ENCODE measurements around the gene C8A. TPM values are rescaled to one million over a fixed set of nuclear protein-coding genes. Genes with fewer than 3 reads are reported as not detected.

Gene C8A
- not detected in 2 replicates for total RNA-seq

GRCh38 chr1:56854521-56855099 is at the start of gene C8A:
C8A (plus strand) TSS chr1:56854797; CDS start chr1:56854902, 105 bp downstream.

DNA sequence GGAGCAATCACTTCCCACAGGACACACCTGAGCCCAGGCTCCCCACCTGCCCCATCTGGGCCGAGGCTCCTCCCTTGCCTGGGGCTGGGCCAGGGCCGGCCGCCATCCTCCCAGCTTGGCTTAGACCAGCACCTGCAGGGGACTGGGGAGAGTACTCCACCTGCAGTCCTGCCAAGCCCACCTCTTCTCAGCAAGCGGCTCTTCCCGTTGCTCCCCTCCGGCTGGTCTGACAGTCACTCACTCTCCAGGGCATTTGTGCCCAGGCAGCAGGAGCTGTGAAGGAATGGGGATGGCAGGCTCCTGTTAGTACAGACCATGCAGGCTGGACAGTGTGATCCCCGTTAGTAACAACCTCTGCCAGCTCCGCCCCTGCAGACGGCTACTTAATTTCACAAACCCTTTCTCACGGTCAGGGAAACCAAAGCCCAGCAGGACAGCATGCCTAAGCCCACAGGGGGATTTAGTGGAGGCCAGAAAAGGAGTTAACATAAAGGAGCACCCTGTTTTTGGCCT is 35.2 kb upstream of the C8A start, which contains the start of gene FYB2:
Gene FYB2 (minus strand): TSS at position 18 of the 513 bp plus-strand sequence. CDS start 114 bp downstream, outside the sequence.

GRCh38 chr1:56965916-56966697 is 111.5 kb downstream of the C8A start, which contains the start of gene C8B:
C8B (minus strand) TSS chr1:56966015; CDS start chr1:56965948, 67 bp downstream.

Other genes starting within 250 kb of the C8A start
- gene PRKAA2, start 209.5 kb upstream of the C8A start, total RNA-seq: 4.4 and 9.8 TPM in 2 replicates
- not detected in 2 replicates for gene FYB2, start 35.4 kb upstream of the C8A start, total RNA-seq
- not detected in 2 replicates for gene C8B, start 111.2 kb downstream of the C8A start, total RNA-seq